ES-I3 (cell line): Measurements from ENCODE around the gene ACSS2.
A peak's percentile ranks its signal among the peaks of the same experiment; 100 is the strongest.

Experiments used
- H3K36me3 ChIP-seq: 2 replicates; pipeline ENCODE4 v1.6.1; 2013; ENCODE audit warnings: mild to moderate bottlenecking, low read length, control low read depth, moderate library complexity; ENCODE audit not compliant: insufficient read depth
- H3K4me1 ChIP-seq: 2 replicates; pipeline ENCODE4 v1.6.1; 2013; ENCODE audit warnings: mild to moderate bottlenecking, control low read depth, low read length; ENCODE audit not compliant: insufficient read depth
- H3K9ac ChIP-seq: 2 replicates; pipeline ENCODE4 v1.6.1; 2013; ENCODE audit warnings: low read depth, mild to moderate bottlenecking, low read length, moderate library complexity
- H3K9me3 ChIP-seq: 2 replicates; pipeline ENCODE4 v1.6.1; 2013; ENCODE audit warnings: mild to moderate bottlenecking, low read length, moderate library complexity; ENCODE audit not compliant: control insufficient read depth, insufficient read depth

The ACSS2 gene

GRCh38 chr20:34954904-34955230, 78.5 kb downstream of the ACSS2 start:
- Histone ChIP-seq H3K36me3 (peaks cover 4% of the 10 kb centered on the region; the same call in 1 of the 2 replicates), H3K9me3 (no peaks in the 10 kb centered on the region), H3K4me1 (peaks cover 20% of the 10 kb centered on the region)

GRCh38 chr20:34955231-34956040, 79.0 kb downstream of the ACSS2 start, which contains the start of the genes GSS and MYH7B:
TSS of gene GSS (minus strand) at chr20:34955806. CDS start at chr20:34951852, 3,954 bp downstream.
TSS of gene MYH7B (plus strand) at chr20:34955868. CDS start at chr20:34978006, 22,138 bp downstream.
- peak within 1 kb of the TSS; percentile 74 for H3K9ac ChIP-seq
- H3K9me3 ChIP-seq = no peaks in the 10 kb centered on the region
- H3K4me1 ChIP-seq = peaks cover 20% of the 10 kb centered on the region
- no peaks in the 10 kb centered on the region for H3K36me3 ChIP-seq

More at GRCh38 chr20:34954904-34955230, 78.5 kb downstream of the ACSS2 start:
- H3K9ac ChIP-seq = peak overlapping the region; percentile 74

GRCh38 chr20:34956041-34956458, 79.6 kb downstream of the ACSS2 start:
- H3K9me3 ChIP-seq = no peaks in the 10 kb centered on the region
- no peaks in the 10 kb centered on the region for H3K36me3 ChIP-seq
- peaks cover 20% of the 10 kb centered on the region for H3K4me1 ChIP-seq
- H3K9ac ChIP-seq = peak overlapping the region; percentile 74

- H3K9me3 ChIP-seq = no peaks in the 10 kb centered on the region
- no peaks in the 10 kb centered on the region for H3K36me3 ChIP-seq
- no peak overlapping the region for H3K9ac ChIP-seq
- H3K4me1 ChIP-seq = peaks cover 20% of the 10 kb centered on the region
These were observed 80.5 kb downstream of the ACSS2 start for GRCh38 chr20:34956751-34957472.

- Histone ChIP-seq H3K4me1 (no peaks in the 10 kb centered on the region), H3K9me3 (no peaks in the 10 kb centered on the region), H3K36me3 (no peaks in the 10 kb centered on the region), H3K9ac (no peak overlapping the region)
These were observed 88.1 kb downstream of the ACSS2 start for GRCh38 chr20:34964486-34964885.

GRCh38 chr20:34965051-34965450, 88.6 kb downstream of the ACSS2 start:
- no peaks in the 10 kb centered on the region for H3K36me3 ChIP-seq

GRCh38 chr20:34967421-34967820, 91.0 kb downstream of the ACSS2 start:
- Histone ChIP-seq H3K36me3 (no peaks in the 10 kb centered on the region), H3K9ac (no peak overlapping the region), H3K9me3 (no peaks in the 10 kb centered on the region), H3K4me1 (no peaks in the 10 kb centered on the region)

More at GRCh38 chr20:34965051-34965450, 88.6 kb downstream of the ACSS2 start:
- H3K4me1 ChIP-seq = no peaks in the 10 kb centered on the region
- H3K9ac ChIP-seq = no peak overlapping the region
- H3K9me3 ChIP-seq = no peaks in the 10 kb centered on the region

- Histone ChIP-seq H3K9ac (no peak overlapping the region), H3K4me1 (no peaks in the 10 kb centered on the region), H3K9me3 (no peaks in the 10 kb centered on the region), H3K36me3 (no peaks in the 10 kb centered on the region)
These were observed 91.8 kb downstream of the ACSS2 start for GRCh38 chr20:34968042-34968775.

- no peaks in the 10 kb centered on the region for H3K36me3 ChIP-seq
- H3K9ac ChIP-seq = no peak overlapping the region
- H3K9me3 ChIP-seq = no peaks in the 10 kb centered on the region
- no peaks in the 10 kb centered on the region for H3K4me1 ChIP-seq
These were observed 93.9 kb downstream of the ACSS2 start for GRCh38 chr20:34970193-34970840.

- H3K36me3 ChIP-seq = no peaks in the 10 kb centered on the region
- H3K4me1 ChIP-seq = no peaks in the 10 kb centered on the region
- no peaks in the 10 kb centered on the region for H3K9me3 ChIP-seq
- H3K9ac ChIP-seq = no peak overlapping the region
These were observed 94.6 kb downstream of the ACSS2 start for GRCh38 chr20:34970846-34971560.

- Histone ChIP-seq H3K4me1 (no peaks in the 10 kb centered on the region), H3K9me3 (no peaks in the 10 kb centered on the region), H3K9ac (no peak overlapping the region), H3K36me3 (no peaks in the 10 kb centered on the region)
These were observed 95.3 kb downstream of the ACSS2 start for GRCh38 chr20:34971561-34972235.

GRCh38 chr20:34974246-34974645, 97.8 kb downstream of the ACSS2 start:
- H3K9me3 ChIP-seq = no peaks in the 10 kb centered on the region
- peaks cover 4% of the 10 kb centered on the region; the same call in 1 of the 2 replicates for H3K4me1 ChIP-seq
- no peaks in the 10 kb centered on the region for H3K36me3 ChIP-seq
- H3K9ac ChIP-seq = no peak overlapping the region

GRCh38 chr20:34976286-34976685, 99.9 kb downstream of the ACSS2 start:
- Histone ChIP-seq H3K36me3 (no peaks in the 10 kb centered on the region), H3K4me1 (peaks cover 14% of the 10 kb centered on the region; the same call in 1 of the 2 replicates), H3K9me3 (no peaks in the 10 kb centered on the region), H3K9ac (no peak overlapping the region)
